GM19238 (cell line): Measurements from ENCODE around the gene AKT1S1.
A peak's percentile ranks its signal among the peaks of the same experiment; 100 is the strongest.

ENCODE experiments used
- DNase-seq: peaks from one replicate; pipeline ENCODE4 v3.0.0; 2011; ENCODE audit warnings: low spot score; ENCODE audit not compliant: insufficient read length

AKT1S1 gene

GRCh38 chr19:49907745-49908446 is 30.7 kb upstream of the AKT1S1 start:
- DNase-seq = no peak

- DNase-seq = no peak
Observed at GRCh38 chr19:49906879-49907564, 29.9 kb upstream of the AKT1S1 start.

GRCh38 chr19:49904136-49904535 is 27.0 kb upstream of the AKT1S1 start:
- no peak for DNase-seq

GRCh38 chr19:49896863-49897621 is 19.9 kb upstream of the AKT1S1 start, which contains the start of gene IL4I1:
TSS of gene IL4I1 (minus strand) at chr19:49896887. CDS start at chr19:49896160, 727 bp downstream.
- DNase-seq = peak; percentile 83

- DNase-seq = no peak
Observed at GRCh38 chr19:49895566-49896297, 18.6 kb upstream of the AKT1S1 start.

- peak; percentile 67 for DNase-seq
Observed at GRCh38 chr19:49894879-49895565, 17.9 kb upstream of the AKT1S1 start.

GRCh38 chr19:49894011-49894664 is 17.0 kb upstream of the AKT1S1 start:
- DNase-seq = no peak

GRCh38 chr19:49892716-49893115 is 15.6 kb upstream of the AKT1S1 start:
- DNase-seq = no peak

- no peak for DNase-seq
Observed at GRCh38 chr19:49891393-49891792, 14.2 kb upstream of the AKT1S1 start.

- peak; percentile 64 for DNase-seq
Observed at GRCh38 chr19:49890349-49891311, 13.5 kb upstream of the AKT1S1 start.

GRCh38 chr19:49889687-49890348 is 12.7 kb upstream of the AKT1S1 start:
- peak; percentile 56 for DNase-seq

- DNase-seq = no peak
Observed at GRCh38 chr19:49889038-49889686, 12.0 kb upstream of the AKT1S1 start.

GRCh38 chr19:49888510-49888824 is 11.3 kb upstream of the AKT1S1 start:
- no peak for DNase-seq

- no peak for DNase-seq
Observed at GRCh38 chr19:49887665-49888509, 10.7 kb upstream of the AKT1S1 start.

- DNase-seq = no peak
Observed at GRCh38 chr19:49887037-49887664, 10.0 kb upstream of the AKT1S1 start.

- no peak for DNase-seq
Observed at GRCh38 chr19:49884760-49885159, 7.6 kb upstream of the AKT1S1 start.

GRCh38 chr19:49884109-49884508 is 7.0 kb upstream of the AKT1S1 start:
- no peak for DNase-seq
